NCI-H748 (cell line): Measurements from ENCODE around the gene PTPRG.
"Not testable (repeated sequence)": the region's sequence is repeated elsewhere in the genome, so short reads cannot be mapped to it uniquely, and the experiment has no call there.

Experiments
- DNase-seq: peaks from one replicate; lab custom pipeline; 2025; ENCODE audit not compliant: unreplicated experiment; lab: John Stamatoyannopoulos, UW

Gene PTPRG

DNA sequence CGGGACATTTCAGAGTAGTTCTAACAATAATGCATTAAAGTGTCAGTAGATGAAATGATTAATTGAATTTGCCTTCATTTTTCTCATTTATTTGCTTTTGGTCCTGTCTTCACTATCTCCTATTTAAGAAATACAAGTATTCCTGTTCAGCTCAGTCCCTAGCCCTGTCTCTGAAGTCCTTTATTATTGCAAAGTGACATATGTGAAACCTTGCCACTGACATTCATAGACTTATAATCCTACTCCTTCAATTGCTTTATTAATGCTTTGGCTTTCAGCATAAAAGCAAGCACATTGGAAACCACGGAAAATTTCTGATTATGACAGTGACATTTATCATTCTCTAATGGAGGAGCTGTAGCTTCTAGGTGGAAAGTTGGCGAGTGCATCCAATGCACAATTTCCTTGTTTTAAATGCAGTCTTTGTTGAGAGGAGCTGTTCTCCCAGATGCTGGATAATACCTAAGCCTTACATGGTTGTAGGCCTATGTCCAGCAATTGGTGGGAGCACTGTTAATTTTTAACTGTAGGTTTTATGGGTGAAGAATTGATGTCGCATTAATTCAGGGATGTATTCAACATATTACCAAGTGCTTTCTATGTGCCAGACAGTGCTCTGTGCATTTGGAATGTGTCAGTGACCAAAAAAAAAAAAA, 474.2 kb downstream of the PTPRG start:
- no peak for DNase-seq

DNA sequence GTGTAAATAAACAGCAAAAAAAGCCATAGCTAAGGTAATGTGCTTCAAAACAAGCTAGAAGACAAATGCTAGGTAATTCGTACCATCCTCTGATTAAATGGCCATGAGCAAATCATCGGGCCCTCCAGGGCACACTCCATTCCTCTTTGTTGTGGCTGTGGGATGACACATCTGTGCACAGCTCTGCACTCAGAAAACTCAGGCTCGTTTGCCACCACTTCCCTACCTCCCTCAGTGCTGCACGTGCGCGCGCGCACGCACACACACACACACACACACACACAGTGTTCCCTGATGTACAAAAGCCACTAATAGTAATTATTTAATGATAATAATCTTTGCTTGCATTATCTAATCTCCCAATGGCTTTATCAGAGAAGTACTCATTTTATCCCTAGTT, 475.4 kb downstream of the PTPRG start:
- no peak for DNase-seq

DNA sequence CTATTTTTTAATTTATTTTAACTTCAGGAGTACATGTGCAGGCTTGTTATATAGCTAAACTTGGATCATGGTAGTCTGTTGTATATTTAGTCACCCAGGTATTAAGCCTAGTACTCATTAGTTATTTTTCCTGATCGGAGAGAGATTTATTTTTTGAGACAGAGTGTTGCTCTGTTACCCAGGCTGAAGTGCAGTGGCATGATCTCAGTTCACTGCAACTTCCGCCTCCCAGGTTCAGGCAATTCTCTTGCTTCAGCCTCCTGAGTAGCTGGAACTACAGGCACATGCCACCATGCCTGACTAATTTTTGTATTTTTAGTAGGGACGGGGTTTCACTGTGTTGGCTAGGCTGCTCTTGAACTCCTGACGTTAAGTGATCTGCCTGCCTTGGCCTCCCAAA, 477.4 kb downstream of the PTPRG start:
- DNase-seq = not testable (repeated sequence)

DNA sequence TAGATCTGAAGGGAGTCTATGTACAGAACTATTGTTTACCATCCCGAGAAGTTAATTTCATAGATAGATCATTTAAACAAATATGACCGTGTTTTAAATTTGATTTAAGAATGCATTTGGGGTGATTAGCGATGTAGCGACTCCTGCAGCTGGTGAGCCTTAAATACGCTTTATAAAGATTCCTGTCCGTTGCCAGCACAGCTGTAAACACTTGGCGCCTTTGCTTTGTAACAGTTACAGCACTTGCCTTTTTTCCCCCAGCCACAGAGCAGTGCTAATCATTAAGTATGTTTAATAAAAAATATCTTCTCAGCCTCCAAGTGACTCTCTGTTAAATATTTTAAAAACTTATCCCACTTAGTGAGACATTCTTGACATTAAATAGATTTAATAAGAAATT, 478.2 kb downstream of the PTPRG start:
- DNase-seq = peak; percentile 10

DNA sequence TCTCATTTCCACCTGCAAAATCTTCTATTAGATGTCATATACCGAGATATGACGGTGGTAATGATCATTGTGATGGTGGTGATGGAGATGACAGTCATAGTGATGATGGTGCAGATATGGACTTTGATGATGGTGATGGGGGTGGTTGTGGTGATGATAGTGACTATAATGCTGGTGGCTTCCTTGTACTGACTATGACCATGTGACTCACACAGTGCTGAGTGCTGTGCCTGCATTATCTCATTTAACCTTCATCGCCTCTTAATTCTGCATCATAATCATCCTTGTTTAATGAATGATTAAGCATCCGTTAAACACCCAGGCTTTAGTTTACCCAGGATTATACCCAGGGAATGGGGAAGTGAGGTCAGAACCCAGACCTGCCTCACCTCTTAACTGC, 480.3 kb downstream of the PTPRG start:
- no peak for DNase-seq

DNA sequence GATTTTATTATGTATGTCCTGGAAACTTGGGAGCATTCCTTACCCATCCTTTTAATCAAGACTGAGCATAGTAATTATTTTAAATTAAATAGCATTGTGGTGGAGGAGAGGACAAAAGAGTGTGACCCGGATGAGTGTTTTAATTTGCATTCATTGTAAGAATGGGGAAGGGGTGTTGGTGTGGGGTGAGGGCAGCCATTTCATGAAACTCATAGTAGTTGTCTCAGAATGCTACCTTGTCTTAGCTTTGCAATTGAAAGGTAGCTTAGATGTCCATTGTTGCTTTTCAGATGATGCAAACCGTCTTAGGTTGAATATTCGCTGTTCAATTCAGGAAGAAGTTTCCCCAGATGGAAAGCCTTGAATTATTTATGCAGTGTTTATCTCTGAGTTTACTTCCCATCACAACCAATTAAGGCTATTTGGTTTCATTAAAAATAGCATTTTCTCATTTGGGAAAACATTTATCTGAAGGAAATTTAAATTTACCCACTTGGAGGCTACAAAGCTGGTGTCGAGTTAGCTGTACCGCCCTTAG, 483.6 kb downstream of the PTPRG start:
- no peak for DNase-seq

DNA sequence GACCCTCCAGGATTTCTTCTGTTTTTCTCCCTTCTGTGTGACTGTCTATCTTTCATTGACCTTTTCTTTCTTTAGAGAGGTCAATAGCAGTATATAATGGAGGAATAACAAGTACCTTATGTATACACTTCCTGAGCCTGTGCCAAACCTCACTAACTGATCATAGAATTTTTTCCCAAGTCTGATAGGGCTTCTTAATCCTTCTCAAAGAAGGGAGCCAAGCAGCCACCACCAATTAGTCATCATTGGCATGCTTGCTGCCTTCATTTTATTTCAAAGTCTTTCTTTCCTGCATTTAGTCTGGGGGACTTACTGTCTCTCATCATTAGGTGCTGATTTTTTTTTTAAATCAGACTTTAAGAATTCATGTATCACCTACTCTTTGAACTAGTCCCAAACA, 485.0 kb downstream of the PTPRG start:
- DNase-seq = no peak

DNA sequence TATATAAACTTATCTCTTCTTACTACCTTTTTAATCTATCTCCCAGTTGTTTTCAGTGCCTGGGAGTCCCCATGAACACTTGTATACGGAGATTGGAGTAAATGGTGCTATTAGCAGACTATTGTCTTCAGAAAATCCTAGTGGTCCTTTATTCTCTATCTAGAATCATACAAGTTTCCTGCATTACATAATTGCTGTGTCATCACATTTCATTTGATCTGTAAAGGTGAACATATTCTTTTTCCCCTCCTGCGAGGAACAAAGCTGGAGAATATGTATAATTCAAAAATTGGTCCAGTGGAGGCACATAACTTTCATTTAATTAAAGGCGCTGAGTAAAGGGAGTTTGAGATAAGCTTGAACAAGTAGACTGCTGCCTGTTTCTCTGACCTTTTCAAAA, 487.2 kb downstream of the PTPRG start:
- DNase-seq = no peak

DNA sequence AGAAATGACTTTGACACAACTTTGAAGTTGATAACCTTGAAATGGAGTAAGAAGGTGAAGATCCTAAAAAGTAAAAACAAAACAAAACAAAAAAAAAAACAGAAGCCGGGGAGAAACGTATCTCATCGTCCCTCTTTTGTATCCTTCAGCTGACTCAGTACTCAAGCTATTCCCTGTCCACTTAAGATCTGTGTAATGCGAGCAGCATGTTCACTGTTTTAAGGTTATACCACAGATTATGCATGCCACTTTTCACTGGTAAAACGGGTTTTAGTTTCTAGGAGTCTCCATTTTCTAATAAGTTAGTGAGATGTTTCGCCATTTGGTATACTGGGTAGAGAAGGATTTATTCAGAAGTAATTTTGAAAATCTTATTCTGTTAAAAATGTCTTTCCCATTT, 487.7 kb downstream of the PTPRG start:
- no peak for DNase-seq

DNA sequence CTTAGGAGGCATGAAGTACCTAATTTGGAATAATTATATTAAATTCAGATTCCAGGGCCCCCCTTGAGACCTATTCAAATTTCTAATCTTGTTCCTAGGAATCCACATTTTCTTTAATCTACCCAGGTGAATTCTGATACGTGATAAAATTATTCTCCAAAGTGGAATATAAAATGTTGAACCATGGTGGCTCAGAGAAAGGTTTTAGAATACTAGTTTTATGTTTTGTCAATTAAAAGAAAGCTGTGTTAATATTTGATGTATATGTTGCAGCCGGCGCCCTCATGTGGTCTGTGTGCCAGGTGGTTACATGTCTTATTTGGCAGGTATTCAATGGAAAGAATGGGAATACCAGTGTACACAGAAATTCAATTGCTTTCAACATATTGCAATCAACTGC, 490.1 kb downstream of the PTPRG start:
- DNase-seq = peak; percentile 74

DNA sequence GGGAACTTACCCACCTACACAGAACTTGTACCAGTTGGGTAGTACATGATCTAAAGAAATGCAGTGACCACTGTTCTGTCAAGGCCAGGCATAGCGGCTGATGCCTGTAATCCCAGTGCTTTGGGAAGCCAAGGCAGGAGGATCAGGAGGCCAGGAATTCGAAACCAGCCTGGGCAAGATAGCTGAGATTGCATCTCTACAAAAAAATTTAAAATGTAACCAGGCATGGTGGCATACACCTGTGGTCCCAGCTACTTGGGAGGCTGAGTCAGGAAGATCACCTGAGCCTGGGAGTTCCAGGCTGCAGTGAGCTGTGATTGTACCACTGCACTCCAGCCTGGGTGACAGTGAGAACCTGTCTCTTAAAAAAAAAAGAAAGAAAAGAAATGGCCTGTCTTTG, 491.0 kb downstream of the PTPRG start:
- DNase-seq = no peak

DNA sequence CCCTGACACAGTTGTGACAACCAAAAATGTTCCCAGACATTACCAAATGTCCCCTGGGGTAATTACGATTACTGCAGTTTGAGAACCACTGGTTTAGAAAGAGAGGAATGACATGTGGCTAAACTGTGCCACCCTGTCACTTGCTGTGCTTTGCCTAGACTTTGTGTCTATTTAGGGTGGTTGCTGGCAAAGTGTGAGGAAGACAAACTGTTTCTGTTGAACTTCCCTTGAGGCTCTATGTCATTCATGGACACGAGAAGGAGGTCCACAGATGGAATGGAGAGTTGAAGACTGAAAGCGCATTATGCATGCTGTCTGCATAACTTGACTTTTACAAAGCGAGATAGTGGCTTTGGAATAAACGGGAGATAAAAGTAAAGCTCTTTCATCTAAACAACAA, 495.3 kb downstream of the PTPRG start:
- DNase-seq = no peak

DNA sequence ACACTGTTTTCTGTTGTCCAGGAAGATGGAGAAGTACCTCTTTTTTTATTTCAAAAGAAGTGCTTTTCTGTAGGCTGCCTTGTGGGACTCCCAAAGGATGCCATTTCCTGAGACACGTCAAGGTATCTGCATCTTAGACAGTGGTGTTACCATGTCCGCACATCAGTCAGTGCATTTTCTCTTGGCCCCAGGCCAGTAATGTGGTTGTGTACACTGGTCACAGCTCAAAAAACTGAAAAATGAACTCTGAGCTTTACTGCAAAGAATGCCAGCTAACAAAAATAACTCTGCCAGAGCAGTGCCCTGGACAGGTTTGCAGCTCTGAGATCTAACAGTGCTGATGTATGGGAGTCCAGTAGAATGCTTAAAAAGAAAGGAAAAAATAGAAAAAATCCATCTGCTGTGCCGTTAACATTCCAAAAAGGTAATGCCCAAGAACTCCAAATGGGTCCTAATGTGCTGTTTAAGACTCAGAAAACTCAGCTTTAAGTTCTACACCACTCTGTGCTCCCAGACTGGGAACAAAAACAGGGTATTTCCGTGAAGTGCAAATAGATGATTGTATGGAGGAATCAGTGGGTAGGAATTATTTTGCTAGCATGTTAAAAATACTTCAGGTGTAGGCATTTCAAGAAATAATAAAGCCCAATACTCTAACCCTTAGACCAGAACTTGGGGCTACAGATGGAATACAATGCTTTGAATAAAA, 496.1 kb downstream of the PTPRG start:
- no peak for DNase-seq

DNA sequence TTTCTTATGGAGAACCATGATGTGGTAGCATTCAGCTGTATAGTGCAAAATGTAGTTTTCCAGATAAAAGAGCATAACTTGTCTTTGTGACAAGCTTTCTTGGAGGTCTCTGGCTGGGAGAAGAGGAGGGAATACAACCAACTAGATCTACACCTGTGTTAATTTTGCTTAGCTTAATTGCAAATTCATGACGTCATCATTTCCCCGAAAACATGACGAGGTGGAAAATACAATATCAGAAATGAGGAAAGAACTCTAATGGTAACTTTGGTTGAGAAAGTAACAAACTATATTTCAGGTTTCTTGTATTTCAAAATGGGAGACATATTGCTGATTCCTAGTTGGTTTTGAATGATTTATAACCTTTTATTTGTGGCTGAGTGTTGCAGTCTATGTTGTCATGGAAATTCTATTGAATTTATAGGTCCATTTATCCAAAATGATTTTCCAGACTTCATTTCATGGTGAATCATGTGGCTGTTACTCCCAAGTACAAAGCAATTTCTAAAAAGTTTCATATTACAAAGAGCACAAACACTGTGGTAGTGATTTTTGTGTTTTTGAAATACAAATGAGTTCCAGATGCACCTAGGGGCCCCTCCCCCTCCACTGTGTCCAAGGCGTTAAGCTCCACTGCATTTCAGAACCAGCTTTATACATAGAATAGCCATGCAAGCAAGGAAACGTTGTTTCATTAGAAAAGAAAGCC, 504.8 kb downstream of the PTPRG start:
- no peak for DNase-seq

DNA sequence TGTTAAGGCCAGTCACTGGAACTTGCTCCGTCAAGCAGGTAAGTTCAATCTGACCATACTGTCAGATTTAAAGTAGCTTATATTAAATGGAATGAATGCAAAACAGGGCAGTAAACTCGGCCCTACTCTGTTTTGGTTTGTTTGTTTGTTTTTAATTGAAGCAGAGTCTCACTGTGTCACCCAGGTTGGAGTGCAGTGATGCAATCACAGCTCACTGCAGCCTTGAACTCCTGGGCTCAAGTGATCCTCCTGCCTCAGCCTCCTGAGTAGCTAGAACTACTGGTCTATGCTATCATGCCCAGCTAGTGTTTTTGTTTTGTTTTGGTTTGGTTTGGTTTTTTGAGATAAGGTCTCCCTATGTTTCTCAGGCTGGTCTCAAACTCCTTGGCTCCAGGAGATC, 507.0 kb downstream of the PTPRG start:
- no peak for DNase-seq

DNA sequence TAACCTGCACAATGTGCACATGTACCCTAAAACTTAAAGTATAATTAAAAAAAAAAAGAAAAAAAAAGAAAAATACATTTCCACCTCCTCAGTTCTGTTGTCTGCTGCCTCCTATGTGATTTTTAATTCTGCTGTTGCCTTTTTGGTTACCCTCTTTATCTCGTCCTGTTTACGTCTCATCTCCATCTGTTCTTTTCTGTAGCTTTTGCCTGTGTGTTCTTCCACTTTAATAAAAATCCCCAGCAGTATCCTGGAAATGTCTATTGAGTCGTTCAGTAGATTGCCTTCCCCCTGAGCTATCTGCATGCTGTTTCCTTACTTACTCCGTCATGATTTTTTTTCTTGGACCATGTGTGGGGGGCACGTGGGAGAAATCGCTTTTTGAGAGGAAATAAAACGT, 509.5 kb downstream of the PTPRG start:
- no peak for DNase-seq

DNA sequence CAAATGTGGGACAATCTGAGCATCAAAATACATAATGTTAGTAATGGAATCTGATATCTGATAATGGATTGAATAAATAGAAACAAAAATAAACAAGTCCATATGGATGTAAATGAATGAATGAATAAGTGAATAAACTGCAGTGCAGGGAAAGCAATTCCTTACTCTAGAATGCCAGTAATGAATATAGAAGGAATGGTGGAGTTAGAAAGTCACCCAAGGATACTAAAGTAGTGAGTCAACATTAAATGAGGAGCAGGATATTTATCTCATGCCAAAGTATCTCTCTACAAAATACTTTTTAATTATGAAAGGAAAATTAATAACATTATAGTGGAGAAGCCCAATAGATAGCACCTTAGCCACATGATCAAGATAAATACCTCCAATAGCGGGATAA, 511.7 kb downstream of the PTPRG start:
- DNase-seq = no peak

DNA sequence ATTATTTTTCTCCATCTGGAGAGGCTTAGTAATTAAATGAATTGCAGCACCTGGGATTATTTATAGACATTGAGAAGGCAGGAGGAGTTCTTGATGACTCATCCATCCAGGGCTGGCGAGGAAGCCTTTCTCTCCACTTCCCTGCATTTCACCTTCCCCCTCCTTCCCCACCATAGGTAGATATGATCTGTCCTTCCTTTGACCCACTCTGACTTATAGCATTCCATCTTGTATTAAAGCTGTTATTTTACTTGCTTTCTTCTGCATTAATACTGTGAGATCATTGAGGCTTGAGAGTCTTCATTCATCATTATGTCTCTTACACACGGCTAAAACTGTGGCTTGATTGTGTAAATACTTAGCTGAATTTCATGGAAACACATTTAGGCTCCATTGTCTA, 523.2 kb downstream of the PTPRG start:
- peak; percentile 13 for DNase-seq

DNA sequence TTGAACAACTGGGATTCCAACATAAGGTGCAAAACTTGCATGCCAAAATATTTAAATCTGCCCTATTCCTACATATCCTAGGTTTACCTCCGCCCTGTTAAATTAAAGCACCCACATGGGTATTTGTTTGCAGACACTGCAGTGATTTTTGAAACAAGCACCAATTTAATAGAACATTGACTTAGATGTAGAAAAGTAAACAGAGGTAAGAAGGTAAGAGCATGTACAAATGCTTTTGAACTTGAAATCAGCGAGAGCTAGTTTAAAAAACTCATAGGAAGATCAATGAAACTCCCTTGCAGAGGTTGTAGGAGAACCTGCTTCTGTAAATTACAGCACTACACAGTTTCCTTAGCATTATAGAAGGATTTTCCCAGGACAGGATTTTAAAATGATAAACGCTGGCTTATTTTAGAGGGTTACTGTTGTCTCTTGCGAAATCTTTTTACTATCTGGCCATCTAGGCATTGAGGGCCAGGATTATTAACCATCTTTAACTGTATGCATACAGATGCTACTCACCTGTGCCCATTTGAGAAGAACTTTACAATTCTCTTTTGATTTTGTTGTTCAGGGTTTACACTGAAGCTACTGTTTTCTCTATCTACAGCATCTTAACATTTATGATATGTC, 527.2 kb downstream of the PTPRG start:
- DNase-seq = no peak

DNA sequence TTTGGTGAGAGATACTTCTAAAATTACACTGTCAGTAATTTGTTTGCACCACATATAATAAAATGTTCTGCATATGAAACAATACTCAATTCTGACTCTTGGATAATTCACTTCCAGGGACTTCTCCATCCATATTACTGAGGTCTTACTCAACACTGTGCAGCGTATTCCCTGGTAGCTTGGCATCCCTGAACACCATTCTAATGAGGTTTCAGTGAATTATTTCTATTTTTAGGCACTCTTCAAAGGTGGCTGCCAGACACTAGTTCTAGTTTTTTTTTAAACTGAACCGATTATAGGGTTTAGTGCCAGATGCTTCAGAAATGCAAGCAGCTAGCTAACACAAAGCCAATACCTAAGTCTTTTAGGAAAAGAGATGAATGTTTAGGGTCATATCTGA, 528.7 kb downstream of the PTPRG start:
- no peak for DNase-seq

DNA sequence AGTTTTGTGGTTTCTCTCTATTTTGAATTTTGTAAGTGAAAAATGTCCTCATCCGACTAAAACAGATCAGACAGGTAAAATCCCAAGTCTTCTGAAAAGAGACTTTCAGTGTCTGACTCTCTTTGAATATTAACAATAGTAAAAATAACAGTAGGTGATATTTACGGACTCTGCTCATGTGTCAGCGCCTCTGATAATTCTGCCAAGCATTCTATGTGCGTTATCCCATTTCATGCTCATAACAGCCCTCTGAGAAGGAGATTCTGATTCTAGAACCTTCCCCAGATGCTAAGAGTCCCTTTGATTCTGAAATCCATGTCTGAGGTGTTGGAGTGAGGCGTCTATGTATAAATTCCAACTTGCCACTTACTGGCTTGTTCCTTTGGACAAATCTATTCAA, 529.1 kb downstream of the PTPRG start:
- DNase-seq = no peak

DNA sequence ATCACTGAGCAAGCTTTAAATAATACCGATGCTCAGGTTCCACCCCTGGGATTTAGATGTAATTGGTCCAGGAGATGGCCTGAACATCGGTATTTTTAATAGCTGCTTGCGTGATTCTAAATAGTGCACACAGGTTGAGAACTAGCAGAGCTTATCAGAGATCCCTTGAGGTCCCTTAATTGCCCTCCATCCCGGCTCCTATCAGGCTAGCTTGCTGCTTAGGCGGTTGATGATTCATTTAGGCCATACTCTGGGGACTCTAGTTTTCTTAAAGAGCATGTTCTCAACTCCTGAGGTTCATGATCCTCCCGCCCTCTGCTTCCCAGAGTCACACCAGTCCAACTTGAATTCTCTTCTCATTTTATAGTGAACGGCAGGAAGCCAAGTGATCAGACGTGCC, 531.7 kb downstream of the PTPRG start:
- DNase-seq = no peak
